Keratinocyte (primary cell): ENCODE measurements around the gene ARSI.

Experiments
- CTCF ChIP-seq, 3 experiments: IDR thresholded peaks in 1 of 3; conservative IDR thresholded peaks in 1 of 3; optimal IDR thresholded peaks in 1 of 3; 2 replicates in 2 of 3; 3 replicates in 1 of 3; pipeline versions ENCODE3 to v1.5.1; 2011; ENCODE audit warnings: low read length in 3 of 3, mild to moderate bottlenecking in 3 of 3, moderate library complexity in 2 of 3, control low read depth in 1 of 3, inconsistent platforms in 1 of 3; ENCODE audit not compliant: insufficient read depth in 2 of 3; ENCODE audit errors: extremely low read depth in 1 of 3
- EZH2 ChIP-seq: IDR thresholded peaks from one replicate; pipeline ENCODE4 v1.6.1; 2012; ENCODE audit warnings: inconsistent platforms, mild to moderate bottlenecking, low read length, moderate library complexity

GRCh38 chr5:150300496-150301169, 2.1 kb downstream of the ARSI start:
- TF ChIP-seq CTCF (optimal IDR thresholded peaks at IDR 0.05 in 1 of 3, IDR thresholded peaks at IDR 0.05 in 1 of 3, conservative IDR thresholded peaks at IDR 0.05 in 1 of 3; ENCODE audit: extremely low read depth in 1 of 3, insufficient read depth in 2 of 3, low read length in 3 of 3): no peak
- TF ChIP-seq EZH2: no peak
